ENCODE results near the gene ARHGAP28. TPM values are rescaled to one million over a fixed set of nuclear protein-coding genes. Genes with fewer than 3 reads are reported as not detected.

The ARHGAP28 gene
- polyA plus RNA-seq, 1 experiment = 38.2 TPM

- Histone ChIP-seq H3K9me3 (ENCODE audit: control insufficient read depth, insufficient read depth, low read length) (no peaks in the 10 kb centered on the region), H3K27ac (ENCODE audit: low read depth, low read length) (no peak overlapping the region), H3K4me3 (ENCODE audit: low read depth, low read length) (no peak overlapping the region), H3K27me3 (ENCODE audit: control insufficient read depth, insufficient read depth, low read length) (no peaks in the 10 kb centered on the region)
- ChIA-PET POLR2A (interaction anchor here (0.7 kb wide), 1 partner anchor 748 kb away, joined by 3 read pairs; no protein-coding TSS in a partner anchor), CTCF (no interaction called here)
- no peak for DNase-seq (ENCODE audit: low read depth, low spot score)
- TF ChIP-seq, protein P1, sequence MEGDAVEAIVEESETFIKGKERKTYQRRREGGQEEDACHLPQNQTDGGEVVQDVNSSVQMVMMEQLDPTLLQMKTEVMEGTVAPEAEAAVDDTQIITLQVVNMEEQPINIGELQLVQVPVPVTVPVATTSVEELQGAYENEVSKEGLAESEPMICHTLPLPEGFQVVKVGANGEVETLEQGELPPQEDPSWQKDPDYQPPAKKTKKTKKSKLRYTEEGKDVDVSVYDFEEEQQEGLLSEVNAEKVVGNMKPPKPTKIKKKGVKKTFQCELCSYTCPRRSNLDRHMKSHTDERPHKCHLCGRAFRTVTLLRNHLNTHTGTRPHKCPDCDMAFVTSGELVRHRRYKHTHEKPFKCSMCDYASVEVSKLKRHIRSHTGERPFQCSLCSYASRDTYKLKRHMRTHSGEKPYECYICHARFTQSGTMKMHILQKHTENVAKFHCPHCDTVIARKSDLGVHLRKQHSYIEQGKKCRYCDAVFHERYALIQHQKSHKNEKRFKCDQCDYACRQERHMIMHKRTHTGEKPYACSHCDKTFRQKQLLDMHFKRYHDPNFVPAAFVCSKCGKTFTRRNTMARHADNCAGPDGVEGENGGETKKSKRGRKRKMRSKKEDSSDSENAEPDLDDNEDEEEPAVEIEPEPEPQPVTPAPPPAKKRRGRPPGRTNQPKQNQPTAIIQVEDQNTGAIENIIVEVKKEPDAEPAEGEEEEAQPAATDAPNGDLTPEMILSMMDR (IDR thresholded peaks at IDR 0.05; ENCODE audit: low read depth, low read length) = no peak
Measured at GRCh38 chr18:6939972-6940371, 210.5 kb downstream of the ARHGAP28 start.

- CTCF ChIA-PET = no interaction called here
- no peaks in the 10 kb centered on the region for H3K27me3 ChIP-seq (ENCODE audit: control insufficient read depth, insufficient read depth, low read length)
- TF ChIP-seq, protein P1 (IDR thresholded peaks at IDR 0.05; ENCODE audit: low read depth, low read length) = no peak
- no peak overlapping the region for H3K27ac ChIP-seq (ENCODE audit: low read depth, low read length)
- H3K9me3 ChIP-seq (ENCODE audit: control insufficient read depth, insufficient read depth, low read length) = no peaks in the 10 kb centered on the region
- DNase-seq (ENCODE audit: low read depth, low spot score) = no peak
- POLR2A ChIA-PET = interaction anchor here (0.7 kb wide), 1 partner anchor 748 kb away, joined by 3 read pairs; no protein-coding TSS in a partner anchor
- no peak overlapping the region for H3K4me3 ChIP-seq (ENCODE audit: low read depth, low read length)
Measured at GRCh38 chr18:6940451-6940850, 210.9 kb downstream of the ARHGAP28 start.

- Histone ChIP-seq H3K4me3 (ENCODE audit: low read depth, low read length) (no peak overlapping the region), H3K27me3 (ENCODE audit: control insufficient read depth, insufficient read depth, low read length) (no peaks in the 10 kb centered on the region), H3K9me3 (ENCODE audit: control insufficient read depth, insufficient read depth, low read length) (no peaks in the 10 kb centered on the region), H3K27ac (ENCODE audit: low read depth, low read length) (no peak overlapping the region)
- ChIA-PET POLR2A (no interaction called here), CTCF (interaction anchor here (1.2 kb wide), 1 partner anchor 22 kb away, joined by 8 read pairs; no protein-coding TSS in a partner anchor)
- no peak for DNase-seq (ENCODE audit: low read depth, low spot score)
- TF ChIP-seq, protein P1 (IDR thresholded peaks at IDR 0.05; ENCODE audit: low read depth, low read length) = no peak
Measured at GRCh38 chr18:6941996-6942395, 212.5 kb downstream of the ARHGAP28 start.

- TF ChIP-seq, protein P1 (IDR thresholded peaks at IDR 0.05; ENCODE audit: low read depth, low read length) = no peak
- no peak overlapping the region for H3K4me3 ChIP-seq (ENCODE audit: low read depth, low read length)
- DNase-seq (ENCODE audit: low read depth, low spot score) = no peak
- CTCF ChIA-PET = no interaction called here
- H3K9me3 ChIP-seq (ENCODE audit: control insufficient read depth, insufficient read depth, low read length) = no peaks in the 10 kb centered on the region
- H3K27me3 ChIP-seq (ENCODE audit: control insufficient read depth, insufficient read depth, low read length) = no peaks in the 10 kb centered on the region
- H3K27ac ChIP-seq (ENCODE audit: low read depth, low read length) = no peak overlapping the region
- POLR2A ChIA-PET = no interaction called here
Measured at GRCh38 chr18:6942742-6943141, 213.2 kb downstream of the ARHGAP28 start.

- Histone ChIP-seq H3K27ac (ENCODE audit: low read depth, low read length) (no peak overlapping the region), H3K4me3 (ENCODE audit: low read depth, low read length) (no peak overlapping the region), H3K9me3 (ENCODE audit: control insufficient read depth, insufficient read depth, low read length) (no peaks in the 10 kb centered on the region), H3K27me3 (ENCODE audit: control insufficient read depth, insufficient read depth, low read length) (no peaks in the 10 kb centered on the region)
- TF ChIP-seq, protein P1 (IDR thresholded peaks at IDR 0.05; ENCODE audit: low read depth, low read length) = no peak
- POLR2A ChIA-PET = no interaction called here
- DNase-seq (ENCODE audit: low read depth, low spot score) = no peak
- CTCF ChIA-PET = interaction anchor here (0.7 kb wide), 1 partner anchor 22 kb away, joined by 4 read pairs; no protein-coding TSS in a partner anchor
Measured at GRCh38 chr18:6943143-6943542, 213.6 kb downstream of the ARHGAP28 start.

Data from AG04450 (cell line).